HEK293 (cell line): Measurements from ENCODE around the gene THOP1.

Experiments
- BCL11A ChIP-seq: fragments of 450-650 bp; formaldehyde crosslinking; IDR thresholded peaks from 2 replicates; pipeline ENCODE4 v1.5.1; 2016; ENCODE audit warnings: low read depth, missing biosample characterization, missing genetic modification characterization
- GLI4 ChIP-seq: fragments of 450-650 bp; formaldehyde crosslinking; IDR thresholded peaks from 2 replicates; pipeline ENCODE4 v1.5.1; 2016; ENCODE audit warnings: missing biosample characterization, missing genetic modification characterization
- KLF16 ChIP-seq: fragments of 450-650 bp; formaldehyde crosslinking; IDR thresholded peaks from 2 replicates; pipeline ENCODE4 v1.5.1; 2017; ENCODE audit warnings: missing biosample characterization, missing genetic modification characterization
- MZF1 ChIP-seq: fragments of 450-650 bp; formaldehyde crosslinking; IDR thresholded peaks from 2 replicates; pipeline ENCODE4 v1.5.1; 2017; ENCODE audit warnings: missing biosample characterization, missing genetic modification characterization, borderline replicate concordance
- SETDB1 ChIP-seq: IDR thresholded peaks from one replicate; pipeline ENCODE4 v1.6.1; 2017; ENCODE audit warnings: mild to moderate bottlenecking, low read length, moderate library complexity, mixed read lengths; ENCODE audit not compliant: insufficient read length
- SP3 ChIP-seq: fragments of 450-650 bp; formaldehyde crosslinking; IDR thresholded peaks from 2 replicates; pipeline ENCODE4 v1.5.1; 2016; ENCODE audit warnings: missing biosample characterization, missing genetic modification characterization
- TCF7L2 ChIP-seq: IDR thresholded peaks from 2 replicates; pipeline ENCODE4 v1.6.1; 2011; ENCODE audit warnings: low read depth, mild to moderate bottlenecking, inconsistent platforms, low read length, moderate library complexity, borderline replicate concordance
- ZBTB1 ChIP-seq: fragments of 450-650 bp; formaldehyde crosslinking; IDR thresholded peaks from 2 replicates; pipeline ENCODE4 v1.5.1; 2016; ENCODE audit warnings: missing biosample characterization, missing genetic modification characterization
- ZNF112 ChIP-seq: fragments of 450-650 bp; formaldehyde crosslinking; IDR thresholded peaks from 2 replicates; pipeline ENCODE4 v1.5.0; 2017; ENCODE audit warnings: missing biosample characterization, missing genetic modification characterization
- ZNF138 ChIP-seq: fragments of 450-650 bp; formaldehyde crosslinking; IDR thresholded peaks from 2 replicates; pipeline ENCODE4 v1.5.1; 2016; ENCODE audit warnings: missing biosample characterization, missing genetic modification characterization, borderline replicate concordance
- ZNF155 ChIP-seq: fragments of 450-650 bp; formaldehyde crosslinking; IDR thresholded peaks from 2 replicates; pipeline ENCODE4 v1.5.1; 2016; ENCODE audit warnings: missing biosample characterization, missing genetic modification characterization
- ZNF221 ChIP-seq: fragments of 450-650 bp; formaldehyde crosslinking; IDR thresholded peaks from 2 replicates; pipeline ENCODE4 v1.5.1; 2017; ENCODE audit warnings: missing biosample characterization, missing genetic modification characterization, borderline replicate concordance
- ZNF324 ChIP-seq: fragments of 450-650 bp; formaldehyde crosslinking; IDR thresholded peaks from 2 replicates; pipeline ENCODE4 v1.5.1; 2016; ENCODE audit warnings: missing biosample characterization, missing genetic modification characterization
- ZNF416 ChIP-seq: fragments of 450-650 bp; formaldehyde crosslinking; IDR thresholded peaks from 2 replicates; pipeline ENCODE4 v1.5.1; 2016; ENCODE audit warnings: missing biosample characterization, missing genetic modification characterization
- ZNF48 ChIP-seq: fragments of 450-650 bp; formaldehyde crosslinking; IDR thresholded peaks from 2 replicates; pipeline ENCODE4 v1.5.1; 2016; ENCODE audit warnings: missing biosample characterization, missing genetic modification characterization
- ZNF529 ChIP-seq: fragments of 450-650 bp; formaldehyde crosslinking; IDR thresholded peaks from 2 replicates; pipeline ENCODE4 v1.5.1; 2017; ENCODE audit warnings: missing genetic modification characterization, missing biosample characterization; ENCODE audit not compliant: insufficient replicate concordance
- ZNF610 ChIP-seq: fragments of 450-650 bp; formaldehyde crosslinking; IDR thresholded peaks from 2 replicates; pipeline ENCODE4 v1.5.1; 2016; ENCODE audit warnings: missing biosample characterization, missing genetic modification characterization, borderline replicate concordance
- ZNF658 ChIP-seq: fragments of 450-650 bp; formaldehyde crosslinking; IDR thresholded peaks from 2 replicates; pipeline ENCODE4; 2016; ENCODE audit warnings: missing biosample characterization, missing genetic modification characterization
- ZNF670 ChIP-seq: fragments of 450-650 bp; formaldehyde crosslinking; IDR thresholded peaks from 2 replicates; pipeline ENCODE4 v1.5.1; 2016; ENCODE audit warnings: missing biosample characterization, missing genetic modification characterization, low read depth
- ZNF791 ChIP-seq: fragments of 450-650 bp; formaldehyde crosslinking; IDR thresholded peaks from 2 replicates; pipeline ENCODE4 v1.5.1; 2016; ENCODE audit warnings: missing biosample characterization, missing genetic modification characterization
- ZNF792 ChIP-seq: fragments of 450-650 bp; formaldehyde crosslinking; IDR thresholded peaks from 2 replicates; pipeline ENCODE4 v1.5.1; 2016; ENCODE audit warnings: missing biosample characterization, missing genetic modification characterization
- ZNF843 ChIP-seq: fragments of 450-650 bp; formaldehyde crosslinking; IDR thresholded peaks from 2 replicates; pipeline ENCODE4 v1.5.1; 2016; ENCODE audit warnings: missing biosample characterization, missing genetic modification characterization
- TF ChIP-seq, protein P1 (sequence below): fragments of 450-650 bp; formaldehyde crosslinking; IDR thresholded peaks from 2 replicates; pipeline ENCODE4 v1.5.1; 2017; ENCODE audit warnings: missing biosample characterization, missing genetic modification characterization
- TF ChIP-seq, protein P2 (sequence below): fragments of 450-650 bp; IDR thresholded peaks from 2 replicates; pipeline ENCODE4 v1.5.1; 2018; ENCODE audit warnings: missing biosample characterization, missing genetic modification characterization
- TF ChIP-seq, protein P3 (sequence below): fragments of 450-650 bp; formaldehyde crosslinking; IDR thresholded peaks from 2 replicates; pipeline ENCODE4 v1.5.1; 2016; ENCODE audit warnings: missing biosample characterization, missing genetic modification characterization, borderline replicate concordance
- TF ChIP-seq, protein P4 (sequence below): fragments of 450-650 bp; formaldehyde crosslinking; IDR thresholded peaks from 2 replicates; pipeline ENCODE4 v1.5.1; 2017; ENCODE audit warnings: missing biosample characterization, missing genetic modification characterization
- TF ChIP-seq, protein P5 (sequence below): fragments of 450-650 bp; formaldehyde crosslinking; IDR thresholded peaks from 2 replicates; pipeline ENCODE4 v1.5.1; 2017; ENCODE audit warnings: missing biosample characterization, missing genetic modification characterization
- TF ChIP-seq, protein P6 (sequence below): fragments of 450-650 bp; formaldehyde crosslinking; IDR thresholded peaks from 2 replicates; pipeline ENCODE4 v1.5.1; 2016; ENCODE audit warnings: missing biosample characterization, missing genetic modification characterization
- TF ChIP-seq, protein P7 (sequence below): fragments of 450-650 bp; formaldehyde crosslinking; IDR thresholded peaks from 2 replicates; pipeline ENCODE4 v1.5.1; 2016; ENCODE audit warnings: missing biosample characterization, missing genetic modification characterization

Gene THOP1

DNA sequence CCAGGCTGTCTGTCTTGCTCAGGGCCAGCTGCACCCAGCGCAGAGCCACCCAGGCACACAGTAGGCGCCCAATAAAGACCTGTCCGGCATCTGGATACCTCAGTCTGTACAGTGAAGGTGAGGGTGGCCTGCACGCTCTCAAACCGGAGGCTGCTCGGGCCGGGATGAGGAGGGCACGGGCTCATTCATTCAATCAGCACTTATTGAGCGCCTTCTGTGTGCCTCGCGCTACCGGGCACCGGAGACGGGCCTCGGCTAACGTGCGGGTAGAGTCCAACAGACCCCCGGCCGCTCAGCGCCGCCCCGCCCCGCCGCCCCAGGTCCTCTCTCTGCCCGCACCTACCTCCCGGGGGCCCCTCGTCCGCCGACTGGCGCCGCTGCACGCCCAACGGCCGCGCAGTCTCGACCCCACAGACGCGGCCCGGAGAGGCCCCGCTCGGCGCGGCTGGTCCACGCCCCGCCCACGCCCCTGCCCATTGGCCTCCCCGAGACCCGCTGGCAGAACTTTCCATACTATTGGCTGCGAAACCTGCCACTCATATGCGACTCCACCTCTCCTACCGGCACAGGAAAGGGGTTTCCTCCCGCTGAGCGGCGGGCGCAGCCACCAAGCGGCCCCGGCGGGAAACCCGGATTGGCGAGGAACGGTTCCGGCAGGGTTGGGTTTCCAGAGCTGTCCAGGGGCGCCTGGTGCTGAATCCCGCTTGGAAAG, 45.5 kb upstream of the THOP1 start, which contains the start of gene SLC39A3 (continued):
- TF ChIP-seq, protein P1, sequence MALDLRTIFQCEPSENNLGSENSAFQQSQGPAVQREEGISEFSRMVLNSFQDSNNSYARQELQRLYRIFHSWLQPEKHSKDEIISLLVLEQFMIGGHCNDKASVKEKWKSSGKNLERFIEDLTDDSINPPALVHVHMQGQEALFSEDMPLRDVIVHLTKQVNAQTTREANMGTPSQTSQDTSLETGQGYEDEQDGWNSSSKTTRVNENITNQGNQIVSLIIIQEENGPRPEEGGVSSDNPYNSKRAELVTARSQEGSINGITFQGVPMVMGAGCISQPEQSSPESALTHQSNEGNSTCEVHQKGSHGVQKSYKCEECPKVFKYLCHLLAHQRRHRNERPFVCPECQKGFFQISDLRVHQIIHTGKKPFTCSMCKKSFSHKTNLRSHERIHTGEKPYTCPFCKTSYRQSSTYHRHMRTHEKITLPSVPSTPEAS (tag by site-specific recombination) = no peak; the same call in 1 of the 2 replicates
- TF ChIP-seq SP3 (tag by site-specific recombination) = peak; percentile 81
- TF ChIP-seq SETDB1 = no peak
- no peak for TF ChIP-seq ZNF155 (tag by site-specific recombination)
- peak; percentile 58; the same call in 1 of the 2 replicates for TF ChIP-seq ZNF843
- TF ChIP-seq ZNF658 (tag by site-specific recombination) = no peak
- TF ChIP-seq ZNF792 = peak; percentile 100
- 0 out of 2 replicates have a peak, but pooled peaks have one; percentile 46 for TF ChIP-seq GLI4 (tag by site-specific recombination)
- TF ChIP-seq ZNF610 (tag by site-specific recombination) = peak; percentile 92
- peak; percentile 96 for TF ChIP-seq ZNF324 (tag by site-specific recombination)
- TF ChIP-seq, protein P2, sequence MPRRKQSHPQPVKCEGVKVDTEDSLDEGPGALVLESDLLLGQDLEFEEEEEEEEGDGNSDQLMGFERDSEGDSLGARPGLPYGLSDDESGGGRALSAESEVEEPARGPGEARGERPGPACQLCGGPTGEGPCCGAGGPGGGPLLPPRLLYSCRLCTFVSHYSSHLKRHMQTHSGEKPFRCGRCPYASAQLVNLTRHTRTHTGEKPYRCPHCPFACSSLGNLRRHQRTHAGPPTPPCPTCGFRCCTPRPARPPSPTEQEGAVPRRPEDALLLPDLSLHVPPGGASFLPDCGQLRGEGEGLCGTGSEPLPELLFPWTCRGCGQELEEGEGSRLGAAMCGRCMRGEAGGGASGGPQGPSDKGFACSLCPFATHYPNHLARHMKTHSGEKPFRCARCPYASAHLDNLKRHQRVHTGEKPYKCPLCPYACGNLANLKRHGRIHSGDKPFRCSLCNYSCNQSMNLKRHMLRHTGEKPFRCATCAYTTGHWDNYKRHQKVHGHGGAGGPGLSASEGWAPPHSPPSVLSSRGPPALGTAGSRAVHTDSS (tag by site-specific recombination) = 0 out of 2 replicates have a peak, but pooled peaks have one; percentile 47
- TF ChIP-seq KLF16 (tag by site-specific recombination) = peak; percentile 86
- no peak for TF ChIP-seq ZNF416 (tag by site-specific recombination)
- TF ChIP-seq, protein P3, sequence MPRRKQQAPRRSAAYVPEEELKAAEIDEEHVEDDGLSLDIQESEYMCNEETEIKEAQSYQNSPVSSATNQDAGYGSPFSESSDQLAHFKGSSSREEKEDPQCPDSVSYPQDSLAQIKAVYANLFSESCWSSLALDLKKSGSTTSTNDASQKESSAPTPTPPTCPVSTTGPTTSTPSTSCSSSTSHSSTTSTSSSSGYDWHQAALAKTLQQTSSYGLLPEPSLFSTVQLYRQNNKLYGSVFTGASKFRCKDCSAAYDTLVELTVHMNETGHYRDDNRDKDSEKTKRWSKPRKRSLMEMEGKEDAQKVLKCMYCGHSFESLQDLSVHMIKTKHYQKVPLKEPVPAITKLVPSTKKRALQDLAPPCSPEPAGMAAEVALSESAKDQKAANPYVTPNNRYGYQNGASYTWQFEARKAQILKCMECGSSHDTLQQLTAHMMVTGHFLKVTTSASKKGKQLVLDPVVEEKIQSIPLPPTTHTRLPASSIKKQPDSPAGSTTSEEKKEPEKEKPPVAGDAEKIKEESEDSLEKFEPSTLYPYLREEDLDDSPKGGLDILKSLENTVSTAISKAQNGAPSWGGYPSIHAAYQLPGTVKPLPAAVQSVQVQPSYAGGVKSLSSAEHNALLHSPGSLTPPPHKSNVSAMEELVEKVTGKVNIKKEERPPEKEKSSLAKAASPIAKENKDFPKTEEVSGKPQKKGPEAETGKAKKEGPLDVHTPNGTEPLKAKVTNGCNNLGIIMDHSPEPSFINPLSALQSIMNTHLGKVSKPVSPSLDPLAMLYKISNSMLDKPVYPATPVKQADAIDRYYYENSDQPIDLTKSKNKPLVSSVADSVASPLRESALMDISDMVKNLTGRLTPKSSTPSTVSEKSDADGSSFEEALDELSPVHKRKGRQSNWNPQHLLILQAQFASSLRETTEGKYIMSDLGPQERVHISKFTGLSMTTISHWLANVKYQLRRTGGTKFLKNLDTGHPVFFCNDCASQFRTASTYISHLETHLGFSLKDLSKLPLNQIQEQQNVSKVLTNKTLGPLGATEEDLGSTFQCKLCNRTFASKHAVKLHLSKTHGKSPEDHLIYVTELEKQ (tag by site-specific recombination) = 0 out of 2 replicates have a peak, but pooled peaks have one; percentile 33
- no peak for TF ChIP-seq ZNF138 (tag by site-specific recombination)
- TF ChIP-seq, protein P4, sequence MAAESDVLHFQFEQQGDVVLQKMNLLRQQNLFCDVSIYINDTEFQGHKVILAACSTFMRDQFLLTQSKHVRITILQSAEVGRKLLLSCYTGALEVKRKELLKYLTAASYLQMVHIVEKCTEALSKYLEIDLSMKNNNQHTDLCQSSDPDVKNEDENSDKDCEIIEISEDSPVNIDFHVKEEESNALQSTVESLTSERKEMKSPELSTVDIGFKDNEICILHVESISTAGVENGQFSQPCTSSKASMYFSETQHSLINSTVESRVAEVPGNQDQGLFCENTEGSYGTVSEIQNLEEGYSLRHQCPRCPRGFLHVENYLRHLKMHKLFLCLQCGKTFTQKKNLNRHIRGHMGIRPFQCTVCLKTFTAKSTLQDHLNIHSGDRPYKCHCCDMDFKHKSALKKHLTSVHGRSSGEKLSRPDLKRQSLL (tag by site-specific recombination) = peak; percentile 67; the same call in 1 of the 2 replicates
- TF ChIP-seq ZNF48 (tag by site-specific recombination) = no peak
- no peak for TF ChIP-seq ZNF529
- TF ChIP-seq, protein P5, sequence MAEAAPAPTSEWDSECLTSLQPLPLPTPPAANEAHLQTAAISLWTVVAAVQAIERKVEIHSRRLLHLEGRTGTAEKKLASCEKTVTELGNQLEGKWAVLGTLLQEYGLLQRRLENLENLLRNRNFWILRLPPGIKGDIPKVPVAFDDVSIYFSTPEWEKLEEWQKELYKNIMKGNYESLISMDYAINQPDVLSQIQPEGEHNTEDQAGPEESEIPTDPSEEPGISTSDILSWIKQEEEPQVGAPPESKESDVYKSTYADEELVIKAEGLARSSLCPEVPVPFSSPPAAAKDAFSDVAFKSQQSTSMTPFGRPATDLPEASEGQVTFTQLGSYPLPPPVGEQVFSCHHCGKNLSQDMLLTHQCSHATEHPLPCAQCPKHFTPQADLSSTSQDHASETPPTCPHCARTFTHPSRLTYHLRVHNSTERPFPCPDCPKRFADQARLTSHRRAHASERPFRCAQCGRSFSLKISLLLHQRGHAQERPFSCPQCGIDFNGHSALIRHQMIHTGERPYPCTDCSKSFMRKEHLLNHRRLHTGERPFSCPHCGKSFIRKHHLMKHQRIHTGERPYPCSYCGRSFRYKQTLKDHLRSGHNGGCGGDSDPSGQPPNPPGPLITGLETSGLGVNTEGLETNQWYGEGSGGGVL = no peak
- no peak for TF ChIP-seq ZBTB1 (tag by site-specific recombination)
- no peak for TF ChIP-seq MZF1 (tag by site-specific recombination)
- TF ChIP-seq ZNF670 = no peak
- TF ChIP-seq, protein P6, sequence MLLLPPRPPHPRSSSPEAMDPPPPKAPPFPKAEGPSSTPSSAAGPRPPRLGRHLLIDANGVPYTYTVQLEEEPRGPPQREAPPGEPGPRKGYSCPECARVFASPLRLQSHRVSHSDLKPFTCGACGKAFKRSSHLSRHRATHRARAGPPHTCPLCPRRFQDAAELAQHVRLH (tag by site-specific recombination) = peak; percentile 97
- peak; percentile 85; the same call in 1 of the 2 replicates for TF ChIP-seq ZNF221 (tag by site-specific recombination)
- TF ChIP-seq TCF7L2 = no peak
- TF ChIP-seq ZNF112 = no peak
- no peak for TF ChIP-seq ZNF791 (tag by site-specific recombination)
- TF ChIP-seq, protein P7, sequence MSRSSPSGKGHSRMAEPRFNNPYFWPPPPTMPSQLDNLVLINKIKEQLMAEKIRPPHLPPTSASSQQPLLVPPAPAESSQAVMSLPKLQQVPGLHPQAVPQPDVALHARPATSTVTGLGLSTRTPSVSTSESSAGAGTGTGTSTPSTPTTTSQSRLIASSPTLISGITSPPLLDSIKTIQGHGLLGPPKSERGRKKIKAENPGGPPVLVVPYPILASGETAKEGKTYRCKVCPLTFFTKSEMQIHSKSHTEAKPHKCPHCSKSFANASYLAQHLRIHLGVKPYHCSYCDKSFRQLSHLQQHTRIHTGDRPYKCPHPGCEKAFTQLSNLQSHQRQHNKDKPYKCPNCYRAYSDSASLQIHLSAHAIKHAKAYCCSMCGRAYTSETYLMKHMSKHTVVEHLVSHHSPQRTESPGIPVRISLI (tag by site-specific recombination) = no peak
- no peak for TF ChIP-seq BCL11A
